IMR-90 (cell line): ENCODE results near the gene ZKSCAN8. TPM values are rescaled to one million over a fixed set of nuclear protein-coding genes. Genes with fewer than 3 reads are reported as not detected.

Experiments
- ATAC-seq: fragments of 200-7000 bp; cut with Tn5 transposase; 2 replicates; pipeline ENCODE4 v1.9.1; 2020; ENCODE audit warnings: low read depth, mild to moderate bottlenecking, moderate library complexity
- BruUV-seq: library from RNA; stranded (reverse); fragments of 400-500 nt; replicated peaks from 2 replicates; lab custom pipeline; 2021; lab: Mats Ljungman, UMichigan
- CTCF ChIA-PET: fragments of 300-600 bp; formaldehyde crosslinking; extraction: SDS; loops from one replicate; lab custom pipeline; 2021; ENCODE audit warnings: antibody characterized with exemption; lab: Yijun Ruan, JAX
- POLR2A ChIA-PET: fragments of 300-600 bp; sonication (Branson Sonifier 250); formaldehyde crosslinking; loops from one replicate; lab custom pipeline; 2022; ENCODE audit warnings: antibody characterized with exemption; ENCODE audit not compliant: unreplicated experiment; lab: Charles Lee
- DNase-seq: peaks from one replicate; pipeline ENCODE4 v3.0.0; 2013
- H2AFZ ChIP-seq: replicated peaks from 2 replicates; pipeline ENCODE3; 2013; ENCODE audit warnings: low read length, mild to moderate bottlenecking; ENCODE audit not compliant: poor library complexity
- H2AK5ac ChIP-seq: 2 replicates; pipeline ENCODE4 v1.6.1; 2013; ENCODE audit warnings: low read depth, low read length, inconsistent platforms
- H2AK9ac ChIP-seq: replicated peaks from 2 replicates; pipeline ENCODE3; 2013; ENCODE audit warnings: mild to moderate bottlenecking, low read depth, low read length, moderate library complexity; ENCODE audit not compliant: poor library complexity
- H2BK120ac ChIP-seq: 2 replicates; pipeline ENCODE4 v1.6.1; 2013; ENCODE audit warnings: low read depth, low read length, inconsistent platforms
- H2BK15ac ChIP-seq: 3 replicates; pipeline ENCODE4 v1.6.1; 2013; ENCODE audit warnings: low read depth, low read length, inconsistent platforms
- H2BK20ac ChIP-seq: 2 replicates; pipeline ENCODE4 v1.6.1; 2013; ENCODE audit warnings: low read depth, mild to moderate bottlenecking, inconsistent platforms, low read length, moderate library complexity
- H2BK5ac ChIP-seq: 2 replicates; pipeline ENCODE4 v1.6.1; 2013; ENCODE audit warnings: mild to moderate bottlenecking, low read depth, low read length, inconsistent platforms; ENCODE audit not compliant: poor library complexity, severe bottlenecking
- H3K14ac ChIP-seq: replicated peaks from 2 replicates; pipeline ENCODE4 v1.6.1; 2013; ENCODE audit warnings: low read depth, low read length, inconsistent platforms
- H3K18ac ChIP-seq: 2 replicates; pipeline ENCODE4 v1.6.1; 2013; ENCODE audit warnings: low read depth, low read length, control low read depth
- H3K23ac ChIP-seq: 2 replicates; pipeline ENCODE4 v1.6.1; 2013; ENCODE audit warnings: low read depth, low read length, inconsistent platforms
- H3K27ac ChIP-seq: 2 replicates; pipeline ENCODE4 v1.5.1; 2013; ENCODE audit warnings: mild to moderate bottlenecking, control low read depth, low read length; ENCODE audit not compliant: insufficient read depth
- H3K27me3 ChIP-seq: 2 replicates; pipeline ENCODE4 v1.6.1; 2013; ENCODE audit warnings: low read length; ENCODE audit not compliant: control insufficient read depth, insufficient read depth
- H3K36me3 ChIP-seq: 2 replicates; pipeline ENCODE4 v1.6.1; 2013; ENCODE audit warnings: low read length, mixed read lengths; ENCODE audit not compliant: control insufficient read depth, insufficient read depth
- H3K4ac ChIP-seq: 2 replicates; pipeline ENCODE4 v1.6.1; 2013; ENCODE audit warnings: low read depth, low read length, inconsistent platforms
- H3K4me1 ChIP-seq: 2 replicates; pipeline ENCODE4 v1.6.1; 2013; ENCODE audit warnings: low read length, mixed read lengths; ENCODE audit not compliant: control insufficient read depth, insufficient read depth
- H3K4me2 ChIP-seq: 2 replicates; pipeline ENCODE4 v1.6.1; 2013; ENCODE audit warnings: low read depth, mild to moderate bottlenecking, control low read depth, low read length, moderate library complexity
- H3K4me3 ChIP-seq: 2 replicates; pipeline ENCODE4 v1.5.1; 2013; ENCODE audit warnings: low read depth, mild to moderate bottlenecking, control low read depth, low read length, moderate library complexity; ENCODE audit not compliant: insufficient read depth
- H3K56ac ChIP-seq: 2 replicates; pipeline ENCODE4 v1.6.1; 2013; ENCODE audit warnings: low read length, inconsistent platforms; ENCODE audit not compliant: insufficient read depth; ENCODE audit errors: extremely low read depth
- H3K79me1 ChIP-seq, 2 experiments: 2 replicates each; pipeline ENCODE4 v1.6.1; 2013; ENCODE audit warnings: low read length in 2 of 2, inconsistent platforms in 1 of 2, low read depth in 1 of 2
- H3K9ac ChIP-seq: 2 replicates; pipeline ENCODE4 v1.6.1; 2013; ENCODE audit warnings: low read depth, low read length, control low read depth
- H3K9me1 ChIP-seq: 2 replicates; pipeline ENCODE4 v1.6.1; 2013; ENCODE audit warnings: low read length, inconsistent platforms; ENCODE audit not compliant: insufficient read depth
- H3K9me3 ChIP-seq: 2 replicates; pipeline ENCODE4 v1.6.1; 2013; ENCODE audit warnings: low read length; ENCODE audit not compliant: control insufficient read depth, insufficient read depth
- H4K20me1 ChIP-seq: 2 replicates; pipeline ENCODE4 v1.6.1; 2013; ENCODE audit warnings: low read length, inconsistent platforms; ENCODE audit not compliant: insufficient read depth
- H4K5ac ChIP-seq: 2 replicates; pipeline ENCODE4 v1.6.1; 2013; ENCODE audit warnings: mild to moderate bottlenecking, low read depth, low read length, control low read depth
- H4K8ac ChIP-seq, 2 experiments: 2 replicates each; pipeline ENCODE4 v1.6.1; 2013; ENCODE audit warnings: low read depth in 2 of 2, low read length in 2 of 2, control low read depth in 1 of 2, inconsistent platforms in 1 of 2
- H4K91ac ChIP-seq: 2 replicates; pipeline ENCODE4 v1.6.1; 2013; ENCODE audit warnings: low read depth, low read length, inconsistent platforms; ENCODE audit not compliant: insufficient read depth
- BHLHE40 ChIP-seq: fragments of 150-350 bp; IDR thresholded peaks from 2 replicates; pipeline ENCODE4 v1.6.1; 2016; ENCODE audit warnings: mild to moderate bottlenecking, low read depth, low read length
- CEBPB ChIP-seq: IDR thresholded peaks from 2 replicates; pipeline ENCODE4 v1.6.1; 2012; ENCODE audit warnings: low read depth, low read length, improper control_type of control experiment
- CHD1 ChIP-seq: IDR thresholded peaks from 2 replicates; pipeline ENCODE4 v1.6.1; 2012; ENCODE audit warnings: low read depth, low read length, improper control_type of control experiment
- FOS ChIP-seq: fragments of 150-350 bp; IDR thresholded peaks from 2 replicates; pipeline ENCODE4 v1.6.1; 2016; ENCODE audit warnings: low read depth, low read length
- MAZ ChIP-seq: IDR thresholded peaks from 2 replicates; pipeline ENCODE4 v1.6.1; 2012; ENCODE audit warnings: low read depth, mild to moderate bottlenecking, low read length, improper control_type of control experiment, moderate library complexity, borderline replicate concordance
- MXI1 ChIP-seq: IDR thresholded peaks from 2 replicates; pipeline ENCODE4 v1.6.1; 2012; ENCODE audit warnings: low read depth, mild to moderate bottlenecking, low read length, moderate library complexity, borderline replicate concordance
- NFE2L2 ChIP-seq: fragments of 150-350 bp; IDR thresholded peaks from 2 replicates; pipeline ENCODE4 v1.6.1; 2016; ENCODE audit warnings: low read depth, mild to moderate bottlenecking, low read length
- POLR2A ChIP-seq: IDR thresholded peaks from 2 replicates; pipeline ENCODE4 v1.6.1; 2012; ENCODE audit warnings: mild to moderate bottlenecking, low read depth, low read length
- RAD21 ChIP-seq: IDR thresholded peaks from 2 replicates; pipeline ENCODE4 v1.6.1; 2012; ENCODE audit warnings: low read length, improper control_type of control experiment
- RCOR1 ChIP-seq: IDR thresholded peaks from 2 replicates; pipeline ENCODE4 v1.6.1; 2012; ENCODE audit warnings: mild to moderate bottlenecking, low read length, improper control_type of control experiment; ENCODE audit not compliant: insufficient replicate concordance
- RFX5 ChIP-seq: IDR thresholded peaks from 2 replicates; pipeline ENCODE4 v1.8.0; 2012; ENCODE audit warnings: low read depth, mild to moderate bottlenecking, low read length, moderate library complexity
- SMC3 ChIP-seq: fragments of 150-350 bp; IDR thresholded peaks from 2 replicates; pipeline ENCODE4 v1.6.1; 2016; ENCODE audit warnings: low read depth, mild to moderate bottlenecking, antibody characterized with exemption, low read length, moderate library complexity
- WGBS, 2 experiments: methylation state at CpG; one replicate each; pipeline versions ENCODE4 v1.1.5 to v1.1.7; 2013; ENCODE audit warnings: missing lambda C conversion rate in 2 of 2; ENCODE audit not compliant: insufficient read length in 1 of 2; ENCODE audit errors: extremely low coverage in 2 of 2; 5-methylcytosine and 5-hydroxymethylcytosine counted together
- dilution Hi-C: fragments of 300-500 bp; cut with HindIII; formaldehyde crosslinking; loops from one replicate; pipeline ENCODE4 v1.14.3; 2018; ENCODE audit warnings: low sequenced_read_pairs; ENCODE audit not compliant: unreplicated experiment
- in situ Hi-C: fragments of 300-500 bp; cut with MboI; formaldehyde crosslinking; loops from 3 replicates; pipeline ENCODE4 v1.14.3; 2019; ENCODE audit warnings: low sequenced_read_pairs, inconsistent platforms, mixed read lengths
- intact Hi-C: fragments of 100-400 bp; cut with micrococcal nuclease; formaldehyde crosslinking; loops from 2 replicates; pipeline ENCODE4 v1.10.0; 2022
- polyA plus RNA-seq, 3 experiments: library from polyadenylated mRNA; depleted of rRNA; stranded (reverse); fragments of >200 nt; gene quantifications; 2 replicates each; pipeline ENCODE4 v1.2.3, GENCODE V29; 2012; ENCODE audit warnings: low replicate concordance in 1 of 3
- total RNA-seq: library from RNA; depleted of rRNA; stranded (reverse); fragments of >200 nt; gene quantifications from 2 replicates; pipeline ENCODE4 v1.2.3, GENCODE V29; 2012
- TF ChIP-seq, protein P1 (sequence below): fragments of 150-350 bp; IDR thresholded peaks from 2 replicates; pipeline ENCODE4 v1.6.1; 2016; ENCODE audit warnings: low read depth, mild to moderate bottlenecking, low read length, moderate library complexity, borderline replicate concordance
- TF ChIP-seq, protein P2 (sequence below): fragments of 150-350 bp; IDR thresholded peaks from 2 replicates; pipeline ENCODE4 v1.6.1; 2017; ENCODE audit warnings: mild to moderate bottlenecking, antibody characterized with exemption, low read length, low read depth
- TF ChIP-seq, protein P3 (sequence below): conservative IDR thresholded peaks from 2 replicates; pipeline ENCODE4 v1.5.1; 2012; ENCODE audit warnings: mild to moderate bottlenecking, low read depth, low read length, improper control_type of control experiment

Gene ZKSCAN8
- total and polyA plus RNA-seq, 2 of the 4 experiments (the other 2 are of a cell fraction) = 8.3 to 22.8 TPM

DNA sequence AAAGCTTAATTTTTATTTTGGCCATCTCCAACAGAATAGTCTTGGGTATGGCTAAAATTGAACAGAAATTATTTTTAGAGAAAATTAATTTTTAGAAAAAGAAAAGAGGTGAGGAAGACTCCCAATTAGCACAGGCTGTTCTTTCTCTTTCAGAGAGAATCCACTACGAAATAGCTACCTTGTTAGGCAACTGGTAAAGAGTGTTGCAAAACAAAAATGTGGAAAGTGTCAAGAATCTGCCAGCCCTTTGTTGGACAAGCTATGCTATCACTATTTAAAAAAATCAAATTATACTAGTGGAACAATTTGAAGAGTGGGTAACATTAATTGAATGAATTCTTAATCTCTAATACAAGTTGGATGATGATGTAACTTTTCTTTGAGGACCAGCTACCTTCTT is 64.2 kb downstream of the ZKSCAN8 start:
- intact Hi-C loops (loop anchor here (5.0 kb wide), 1 partner anchor 44 kb away; no protein-coding TSS in a partner anchor), in situ Hi-C loops (no loop called here), dilution Hi-C loops (no loop called here)
- no peak overlapping the region for H2BK5ac ChIP-seq
- no peaks in the 10 kb centered on the region for H3K36me3 ChIP-seq
- no peak for DNase-seq
- no peaks in the 10 kb centered on the region for H3K79me1 ChIP-seq
- H3K9me1 ChIP-seq = no peaks in the 10 kb centered on the region
- H2AK9ac ChIP-seq = no peak overlapping the region
- H3K4ac ChIP-seq = no peak overlapping the region
- no peak overlapping the region for H3K27ac ChIP-seq
- H3K9ac ChIP-seq = no peak overlapping the region
- no peak overlapping the region for H4K91ac ChIP-seq
- ATAC-seq = no peak
- no TSS peak for BruUV-seq
- no peak overlapping the region for H3K56ac ChIP-seq
- peaks cover 3% of the 10 kb centered on the region for H3K9me3 ChIP-seq
- no peaks in the 10 kb centered on the region for H4K20me1 ChIP-seq
- no peak overlapping the region for H3K4me3 ChIP-seq
- no peak overlapping the region for H3K18ac ChIP-seq
- H3K23ac ChIP-seq = no peak overlapping the region
- no peak overlapping the region for H2BK120ac ChIP-seq
- no CpG with 5 or more reads among the region's 1 CpG for WGBS, 2 experiments
- peaks cover 32% of the 10 kb centered on the region for H3K27me3 ChIP-seq
- no peaks in the 10 kb centered on the region for H3K4me1 ChIP-seq
- no peak overlapping the region for H2BK20ac ChIP-seq
- no peak overlapping the region for H4K8ac ChIP-seq
- ChIA-PET POLR2A (no interaction called here), CTCF (interaction anchor here (0.7 kb wide), 1 partner anchor 24 kb away, joined by 3 read pairs; no protein-coding TSS in a partner anchor)
- no peak for TF ChIP-seq FOS
- TF ChIP-seq POLR2A = no peak
- no peak for TF ChIP-seq RCOR1
- no peak for TF ChIP-seq CHD1
- TF ChIP-seq RAD21 = no peak
- no peak for TF ChIP-seq MXI1
- TF ChIP-seq, protein P1, sequence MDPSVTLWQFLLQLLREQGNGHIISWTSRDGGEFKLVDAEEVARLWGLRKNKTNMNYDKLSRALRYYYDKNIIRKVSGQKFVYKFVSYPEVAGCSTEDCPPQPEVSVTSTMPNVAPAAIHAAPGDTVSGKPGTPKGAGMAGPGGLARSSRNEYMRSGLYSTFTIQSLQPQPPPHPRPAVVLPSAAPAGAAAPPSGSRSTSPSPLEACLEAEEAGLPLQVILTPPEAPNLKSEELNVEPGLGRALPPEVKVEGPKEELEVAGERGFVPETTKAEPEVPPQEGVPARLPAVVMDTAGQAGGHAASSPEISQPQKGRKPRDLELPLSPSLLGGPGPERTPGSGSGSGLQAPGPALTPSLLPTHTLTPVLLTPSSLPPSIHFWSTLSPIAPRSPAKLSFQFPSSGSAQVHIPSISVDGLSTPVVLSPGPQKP = no peak
- no peak for TF ChIP-seq NFE2L2
- no peak for TF ChIP-seq MAZ
- TF ChIP-seq, protein P2, sequence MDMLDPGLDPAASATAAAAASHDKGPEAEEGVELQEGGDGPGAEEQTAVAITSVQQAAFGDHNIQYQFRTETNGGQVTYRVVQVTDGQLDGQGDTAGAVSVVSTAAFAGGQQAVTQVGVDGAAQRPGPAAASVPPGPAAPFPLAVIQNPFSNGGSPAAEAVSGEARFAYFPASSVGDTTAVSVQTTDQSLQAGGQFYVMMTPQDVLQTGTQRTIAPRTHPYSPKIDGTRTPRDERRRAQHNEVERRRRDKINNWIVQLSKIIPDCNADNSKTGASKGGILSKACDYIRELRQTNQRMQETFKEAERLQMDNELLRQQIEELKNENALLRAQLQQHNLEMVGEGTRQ = no peak
- TF ChIP-seq SMC3 = no peak
- no peak for TF ChIP-seq BHLHE40
- TF ChIP-seq, protein P3, sequence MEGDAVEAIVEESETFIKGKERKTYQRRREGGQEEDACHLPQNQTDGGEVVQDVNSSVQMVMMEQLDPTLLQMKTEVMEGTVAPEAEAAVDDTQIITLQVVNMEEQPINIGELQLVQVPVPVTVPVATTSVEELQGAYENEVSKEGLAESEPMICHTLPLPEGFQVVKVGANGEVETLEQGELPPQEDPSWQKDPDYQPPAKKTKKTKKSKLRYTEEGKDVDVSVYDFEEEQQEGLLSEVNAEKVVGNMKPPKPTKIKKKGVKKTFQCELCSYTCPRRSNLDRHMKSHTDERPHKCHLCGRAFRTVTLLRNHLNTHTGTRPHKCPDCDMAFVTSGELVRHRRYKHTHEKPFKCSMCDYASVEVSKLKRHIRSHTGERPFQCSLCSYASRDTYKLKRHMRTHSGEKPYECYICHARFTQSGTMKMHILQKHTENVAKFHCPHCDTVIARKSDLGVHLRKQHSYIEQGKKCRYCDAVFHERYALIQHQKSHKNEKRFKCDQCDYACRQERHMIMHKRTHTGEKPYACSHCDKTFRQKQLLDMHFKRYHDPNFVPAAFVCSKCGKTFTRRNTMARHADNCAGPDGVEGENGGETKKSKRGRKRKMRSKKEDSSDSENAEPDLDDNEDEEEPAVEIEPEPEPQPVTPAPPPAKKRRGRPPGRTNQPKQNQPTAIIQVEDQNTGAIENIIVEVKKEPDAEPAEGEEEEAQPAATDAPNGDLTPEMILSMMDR = no peak
- TF ChIP-seq RFX5 = no peak
- TF ChIP-seq CEBPB = no peak
- no peak overlapping the region for H2AK5ac ChIP-seq
- no peak overlapping the region for H2BK15ac ChIP-seq
- no peak overlapping the region for H4K5ac ChIP-seq
- no peak overlapping the region for H2AFZ ChIP-seq
- no peak overlapping the region for H3K4me2 ChIP-seq
- H3K14ac ChIP-seq = no peak overlapping the region
